DMS153 (cell line): ENCODE results near the gene VPS11.

Experiments used
- DNase-seq: peaks from one replicate; lab custom pipeline; 2025; lab: John Stamatoyannopoulos, UW

The VPS11 gene

DNA sequence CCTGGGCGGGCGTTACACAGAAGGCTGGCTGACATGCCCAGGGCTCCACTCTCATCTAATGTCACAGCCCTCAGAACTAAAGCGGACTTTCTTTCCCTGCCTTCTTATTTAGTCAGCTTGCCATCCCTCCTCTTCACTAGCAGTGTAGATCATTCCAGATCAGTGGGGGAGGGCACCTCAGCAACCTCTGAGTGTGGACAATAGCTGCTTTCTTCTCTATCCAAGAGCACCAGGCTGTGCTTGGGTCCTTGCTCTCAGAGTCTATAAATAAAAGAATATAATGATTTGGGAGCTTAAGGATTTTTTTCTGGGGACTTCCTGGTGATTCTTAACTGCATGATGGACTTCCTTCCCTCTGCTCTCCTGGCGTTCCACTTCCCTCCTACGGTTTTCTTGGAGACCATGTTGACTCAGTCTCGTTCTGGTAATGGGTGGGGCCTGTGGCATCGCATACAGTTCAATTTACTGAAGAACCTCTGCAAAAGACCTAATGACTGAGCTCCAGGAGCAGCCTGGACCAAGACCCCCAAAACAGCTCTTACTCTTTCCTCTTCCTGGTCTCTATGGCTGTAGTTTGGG, 14.2 kb downstream of the VPS11 start:
- no peak for DNase-seq

DNA sequence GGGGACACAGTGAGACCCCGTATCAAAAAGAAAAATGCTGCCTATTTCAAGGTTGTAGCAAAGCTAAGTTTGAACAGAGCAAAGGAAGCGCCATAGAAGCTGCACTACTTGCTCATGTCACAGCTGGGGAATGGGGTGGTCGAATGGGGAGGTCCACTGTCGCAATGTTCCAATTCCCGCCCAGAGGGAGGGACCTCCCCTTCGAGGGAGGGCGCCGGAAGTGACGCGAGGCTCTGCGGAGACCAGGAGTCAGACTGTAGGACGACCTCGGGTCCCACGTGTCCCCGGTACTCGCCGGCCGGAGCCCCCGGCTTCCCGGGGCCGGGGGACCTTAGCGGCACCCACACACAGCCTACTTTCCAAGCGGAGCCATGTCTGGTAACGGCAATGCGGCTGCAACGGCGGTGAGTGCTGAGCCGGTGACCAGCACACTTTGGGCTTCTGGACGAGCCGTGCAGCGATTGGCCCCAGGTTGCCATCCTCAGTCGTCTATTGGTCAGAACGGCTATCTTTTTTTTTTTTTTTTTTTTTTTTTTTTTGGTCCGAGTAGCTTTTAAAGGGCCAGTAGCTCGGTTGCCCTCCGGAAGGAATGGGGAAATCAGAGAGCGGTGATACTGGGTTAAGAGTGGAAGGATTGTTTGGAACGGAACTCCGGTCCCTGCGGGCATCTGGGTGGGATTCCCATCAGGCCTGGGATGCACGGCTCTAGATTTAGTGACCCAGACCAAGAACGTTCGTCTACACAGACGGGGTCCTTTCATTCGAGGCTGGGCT, 17.2 kb downstream of the VPS11 start, which contains the start of gene HMBS:
Gene HMBS, plus strand, starts transcription at position 219 of the 774 bp plus-strand sequence. Its CDS starts 153 bp downstream, at position 372.
- peak; percentile 90 for DNase-seq

DNA sequence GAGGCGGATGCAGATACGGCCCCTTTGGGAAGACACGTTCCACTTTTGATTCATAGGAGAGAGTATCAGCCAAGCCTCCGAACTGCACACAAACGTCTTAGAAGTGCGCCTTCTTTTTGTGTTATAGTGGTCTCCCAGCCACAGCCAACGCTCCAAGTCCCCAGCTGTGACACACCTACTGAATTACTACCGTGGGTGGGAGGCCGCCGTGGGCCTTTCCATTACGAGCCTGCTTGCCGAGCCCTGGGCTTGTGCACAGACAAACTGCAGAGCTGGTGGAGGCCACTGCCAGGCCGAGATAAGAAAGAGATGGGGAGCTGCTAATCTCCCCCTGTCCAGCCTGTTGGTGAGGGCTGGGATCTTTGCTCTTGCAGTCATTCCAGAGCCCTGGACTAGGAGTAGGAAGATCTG, 17.8 kb downstream of the VPS11 start:
- DNase-seq: no peak

DNA sequence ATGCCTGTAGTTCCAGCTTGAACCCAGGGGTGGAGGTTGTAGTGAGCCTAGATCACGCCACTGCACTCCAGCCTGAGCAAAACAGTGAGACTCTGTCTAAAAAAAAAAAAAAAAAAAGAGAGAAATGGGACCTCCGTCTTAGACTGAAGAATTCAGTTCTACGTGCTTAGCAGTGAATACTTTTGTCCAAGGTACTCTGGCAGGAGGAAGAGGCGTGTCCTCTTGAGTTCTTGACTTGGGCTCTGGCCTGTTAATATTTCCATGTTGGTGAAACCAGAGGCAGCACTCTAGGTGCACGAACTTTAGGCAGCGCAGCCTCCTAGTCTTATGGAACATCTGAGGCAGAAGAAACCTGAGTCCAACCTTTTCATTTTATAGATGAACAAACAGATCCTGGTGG, 19.5 kb downstream of the VPS11 start:
- DNase-seq: no peak

DNA sequence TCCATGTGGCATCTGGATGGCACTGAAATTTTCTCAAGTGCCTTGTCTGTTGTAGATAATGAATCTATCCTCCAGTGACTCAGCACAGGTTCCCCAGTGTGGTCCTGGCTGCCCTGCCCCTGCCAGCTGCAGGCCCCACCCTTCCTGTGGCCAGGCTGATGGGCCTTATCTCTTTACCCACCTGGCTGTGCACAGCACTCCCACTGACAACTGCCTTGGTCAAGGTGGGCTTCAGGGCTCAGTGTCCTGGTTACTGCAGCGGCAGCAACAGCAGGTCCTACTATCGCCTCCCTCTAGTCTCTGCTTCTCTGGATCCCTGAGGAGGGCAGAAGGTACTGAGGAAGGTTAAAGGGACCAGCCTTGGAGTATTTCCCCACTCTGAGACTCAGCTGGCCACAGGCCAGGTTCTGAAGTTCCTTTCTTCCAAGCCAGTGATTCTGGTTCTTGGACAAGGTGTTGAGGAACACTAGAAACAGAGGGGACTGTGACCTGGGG, 20.2 kb downstream of the VPS11 start:
- no peak for DNase-seq

DNA sequence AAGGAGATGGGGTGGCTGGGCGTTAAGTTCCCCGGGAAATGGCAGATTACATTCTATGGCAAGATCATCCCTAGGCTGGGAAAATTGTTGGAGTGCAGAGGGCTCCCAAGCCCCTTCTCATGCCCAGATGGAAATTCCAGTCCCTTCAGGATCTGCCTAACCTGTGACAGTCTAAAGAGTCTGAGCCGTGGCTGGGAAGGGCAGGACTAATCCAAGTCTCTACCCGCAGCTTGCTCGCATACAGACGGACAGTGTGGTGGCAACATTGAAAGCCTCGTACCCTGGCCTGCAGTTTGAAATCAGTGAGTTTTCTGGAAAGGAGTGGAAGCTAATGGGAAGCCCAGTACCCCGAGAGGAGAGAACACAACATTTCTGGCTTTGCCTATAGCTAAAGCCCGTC, 20.8 kb downstream of the VPS11 start:
- DNase-seq: no peak

DNA sequence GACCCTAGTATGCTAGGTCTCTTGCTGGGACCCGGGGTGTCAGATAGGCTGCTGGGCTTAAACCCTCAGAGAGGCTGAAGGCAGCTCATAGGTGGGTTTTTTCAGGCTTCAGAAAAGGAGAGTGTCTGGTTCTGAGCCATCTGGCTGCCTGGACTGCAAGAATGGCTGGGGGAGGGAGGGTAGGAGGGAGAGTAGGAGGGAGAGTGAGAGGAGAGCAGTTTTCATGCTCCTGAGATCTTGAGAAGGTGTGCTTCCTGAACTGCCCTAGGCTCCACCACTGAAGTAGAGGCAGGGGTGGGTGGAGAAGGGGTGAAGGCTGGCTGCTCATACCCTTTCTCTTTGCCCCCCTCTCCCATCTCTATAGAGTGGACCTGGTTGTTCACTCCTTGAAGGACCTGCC, 21.7 kb downstream of the VPS11 start:
- no peak for DNase-seq

DNA sequence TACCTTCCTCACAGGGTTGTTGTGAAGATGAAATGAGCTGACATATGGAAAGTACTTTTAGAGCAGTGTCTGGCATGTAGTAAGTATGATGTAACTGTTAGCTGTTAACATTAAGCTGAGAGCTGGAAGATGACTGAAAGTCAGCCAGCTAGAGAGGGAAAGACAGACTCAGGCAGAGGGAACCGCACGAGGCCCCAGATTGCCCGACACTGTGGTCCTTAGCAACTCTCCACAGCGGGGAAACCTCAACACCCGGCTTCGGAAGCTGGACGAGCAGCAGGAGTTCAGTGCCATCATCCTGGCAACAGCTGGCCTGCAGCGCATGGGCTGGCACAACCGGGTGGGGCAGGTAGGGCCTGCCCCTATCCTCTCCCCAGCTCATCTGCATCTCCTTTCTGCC, 23.6 kb downstream of the VPS11 start:
- DNase-seq: no peak

DNA sequence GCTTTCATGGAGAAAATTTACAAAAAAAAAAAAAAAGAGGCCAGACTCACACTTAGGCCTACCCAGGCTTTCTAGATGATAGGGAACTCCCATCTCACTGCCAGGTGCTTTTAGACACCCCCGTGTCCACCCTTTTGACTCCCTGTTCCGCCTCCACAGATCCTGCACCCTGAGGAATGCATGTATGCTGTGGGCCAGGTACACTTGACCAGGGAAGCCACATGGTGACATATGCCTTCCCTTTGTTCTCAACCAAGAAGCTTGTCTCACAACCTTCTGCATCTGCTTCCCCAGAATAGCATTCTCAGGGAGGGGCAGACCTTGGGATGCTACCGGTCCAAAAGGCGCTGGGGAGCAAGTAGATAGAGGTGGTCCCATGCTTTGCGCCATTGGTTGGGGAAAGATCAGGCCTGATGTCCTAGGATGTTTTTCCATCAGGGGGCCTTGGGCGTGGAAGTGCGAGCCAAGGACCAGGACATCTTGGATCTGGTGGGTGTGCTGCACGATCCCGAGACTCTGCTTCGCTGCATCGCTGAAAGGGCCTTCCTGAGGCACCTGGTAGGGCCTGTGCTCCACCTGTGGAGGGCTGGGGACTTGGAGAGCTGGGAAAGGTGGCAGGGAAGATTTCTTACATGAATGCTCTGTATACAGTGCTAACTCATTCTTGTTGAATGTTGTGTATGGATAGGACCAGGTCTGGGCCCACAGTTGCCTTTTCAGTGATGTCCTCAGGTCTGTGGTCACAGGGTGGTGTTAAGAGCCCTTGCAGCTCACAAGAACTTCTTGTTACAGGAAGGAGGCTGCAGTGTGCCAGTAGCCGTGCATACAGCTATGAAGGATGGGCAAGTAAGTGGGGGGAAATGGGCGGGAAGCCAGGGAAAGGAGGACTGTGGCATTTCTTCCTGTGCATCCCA, 24.6 kb downstream of the VPS11 start:
- DNase-seq: no peak

DNA sequence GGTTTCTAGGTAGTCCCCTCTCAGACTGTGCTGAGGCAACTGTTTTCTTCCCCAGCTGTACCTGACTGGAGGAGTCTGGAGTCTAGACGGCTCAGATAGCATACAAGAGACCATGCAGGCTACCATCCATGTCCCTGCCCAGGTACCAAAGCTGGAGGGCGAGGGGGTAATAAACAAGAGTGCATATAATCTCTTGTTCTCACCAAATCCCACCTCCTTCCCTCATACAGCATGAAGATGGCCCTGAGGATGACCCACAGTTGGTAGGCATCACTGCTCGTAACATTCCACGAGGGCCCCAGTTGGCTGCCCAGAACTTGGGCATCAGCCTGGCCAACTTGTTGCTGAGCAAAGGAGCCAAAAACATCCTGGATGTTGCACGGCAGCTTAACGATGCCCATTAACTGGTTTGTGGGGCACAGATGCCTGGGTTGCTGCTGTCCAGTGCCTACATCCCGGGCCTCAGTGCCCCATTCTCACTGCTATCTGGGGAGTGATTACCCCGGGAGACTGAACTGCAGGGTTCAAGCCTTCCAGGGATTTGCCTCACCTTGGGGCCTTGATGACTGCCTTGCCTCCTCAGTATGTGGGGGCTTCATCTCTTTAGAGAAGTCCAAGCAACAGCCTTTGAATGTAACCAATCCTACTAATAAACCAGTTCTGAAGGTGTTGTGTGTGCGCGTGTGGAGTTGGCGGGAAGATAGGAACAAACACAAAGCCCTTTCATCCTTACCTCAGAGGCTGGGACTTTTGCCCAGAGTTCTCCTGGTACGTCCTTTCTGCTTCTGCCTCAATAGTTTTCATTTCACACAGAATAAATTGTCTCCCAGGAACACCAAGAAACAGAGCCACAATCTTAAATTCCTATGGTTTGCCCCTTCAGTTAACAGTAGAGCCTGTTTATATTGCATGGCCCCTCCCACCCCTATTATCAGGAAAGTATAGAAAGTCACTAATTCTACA, 25.5 kb downstream of the VPS11 start:
- DNase-seq: no peak

DNA sequence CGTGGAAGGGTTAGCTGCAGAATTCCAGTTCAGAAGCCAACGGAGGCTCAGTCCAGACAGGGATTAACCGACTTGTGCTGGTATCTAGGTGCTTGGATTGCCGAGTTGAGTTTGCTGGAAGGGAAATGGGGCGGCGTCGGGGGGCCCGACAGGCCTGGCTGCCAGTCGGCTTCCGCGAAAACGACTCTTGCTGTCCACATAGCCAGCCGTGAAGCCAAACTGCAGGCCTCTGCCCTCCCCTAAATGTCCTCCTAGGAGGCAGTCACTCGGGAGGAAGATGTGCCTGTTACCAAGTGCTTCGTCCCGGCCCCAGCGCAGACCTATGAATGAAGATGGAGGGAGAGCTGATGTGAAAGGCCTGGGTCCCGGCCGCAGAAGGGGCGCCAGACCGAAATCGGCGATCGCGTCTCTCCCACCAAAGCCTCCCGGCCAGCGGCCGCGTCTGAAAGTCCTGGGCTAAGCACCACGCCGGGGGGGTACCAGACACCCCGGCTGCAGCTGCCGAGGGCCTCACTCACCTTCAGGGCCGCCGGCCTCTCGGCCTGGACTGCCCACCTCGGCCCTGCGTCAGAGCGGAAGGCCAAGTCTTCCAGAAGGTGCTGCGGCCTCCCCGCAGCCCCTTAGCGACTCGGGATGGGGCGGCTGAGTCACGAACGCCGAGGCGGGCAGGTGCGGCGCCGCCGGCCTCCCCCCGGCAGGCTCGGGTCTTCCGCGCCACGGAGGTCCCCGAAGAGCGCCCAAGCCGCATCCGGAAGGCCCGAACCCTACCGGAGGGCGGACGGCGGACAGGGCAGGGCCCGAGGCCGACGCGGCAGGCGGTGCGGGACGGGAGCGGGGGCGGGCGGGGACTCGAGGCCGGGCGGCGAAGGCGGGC, 26.6 kb downstream of the VPS11 start:
- no peak for DNase-seq

DNA sequence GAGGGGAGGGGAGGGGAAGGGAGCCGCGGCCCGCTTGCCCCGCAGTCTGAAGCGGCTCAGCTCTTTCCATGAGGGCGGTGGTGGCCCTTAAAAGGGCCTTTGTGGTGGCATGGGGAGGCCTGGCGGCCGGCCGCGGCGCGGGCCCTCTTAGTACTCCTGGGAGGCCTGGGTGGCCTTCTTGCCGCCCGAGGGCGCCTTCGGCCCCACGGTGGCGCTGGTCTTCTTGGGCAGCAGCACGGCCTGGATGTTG, 27.1 kb downstream of the VPS11 start:
- DNase-seq: no peak

DNA sequence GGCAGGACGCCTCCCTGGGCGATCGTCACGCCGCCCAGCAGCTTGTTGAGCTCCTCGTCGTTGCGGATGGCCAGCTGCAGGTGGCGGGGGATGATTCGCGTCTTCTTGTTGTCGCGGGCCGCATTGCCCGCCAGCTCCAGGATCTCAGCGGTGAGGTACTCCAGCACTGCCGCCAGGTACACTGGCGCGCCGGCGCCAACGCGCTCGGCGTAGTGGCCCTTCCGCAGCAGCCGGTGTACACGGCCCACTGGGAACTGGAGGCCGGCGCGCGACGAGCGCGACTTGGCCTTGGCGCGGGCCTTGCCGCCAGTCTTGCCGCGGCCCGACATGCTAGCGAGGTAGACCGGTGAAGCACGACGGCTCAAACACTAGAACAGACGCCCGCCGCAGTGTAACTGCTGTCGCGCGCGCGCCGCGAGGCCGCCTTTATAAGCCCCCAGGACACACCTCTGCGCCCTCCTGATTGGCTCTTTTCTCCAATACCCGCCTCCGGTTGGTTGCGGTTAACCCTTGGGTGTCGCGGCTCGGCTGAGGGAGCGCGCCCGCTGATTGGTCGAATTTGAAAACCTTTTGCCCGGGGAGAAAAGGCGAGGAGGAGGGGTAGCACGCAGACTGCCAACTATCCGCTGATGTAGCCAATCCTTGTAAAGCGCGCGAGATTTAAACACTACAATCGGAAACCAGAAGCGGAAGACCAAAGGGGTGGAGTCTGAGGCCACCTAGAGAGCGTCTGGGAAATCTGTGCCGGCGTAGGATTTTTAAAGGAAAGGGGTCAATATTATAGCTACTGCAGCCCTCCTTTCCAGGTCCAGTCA, 27.7 kb downstream of the VPS11 start:
- peak; percentile 99 for DNase-seq

DNA sequence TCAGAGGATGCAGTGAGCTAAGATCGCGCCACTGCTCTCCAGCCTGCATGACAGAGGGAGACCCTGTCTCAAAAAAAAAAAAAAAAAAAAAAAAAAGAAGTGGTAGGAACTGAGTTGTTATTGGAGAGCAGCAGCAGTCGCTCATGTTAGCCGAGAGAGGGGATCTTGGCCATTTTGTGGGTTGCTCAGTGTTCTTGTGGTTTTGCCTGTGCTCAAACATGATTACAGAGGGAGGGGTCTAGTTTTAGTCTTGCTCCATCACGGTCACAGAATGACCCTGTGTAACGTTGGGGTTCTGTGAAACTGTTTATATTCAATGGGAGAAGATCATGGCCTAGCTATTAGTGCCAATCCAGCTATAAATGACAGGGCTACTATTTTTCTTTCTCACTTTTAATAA, 32.1 kb downstream of the VPS11 start:
- DNase-seq: no peak

DNA sequence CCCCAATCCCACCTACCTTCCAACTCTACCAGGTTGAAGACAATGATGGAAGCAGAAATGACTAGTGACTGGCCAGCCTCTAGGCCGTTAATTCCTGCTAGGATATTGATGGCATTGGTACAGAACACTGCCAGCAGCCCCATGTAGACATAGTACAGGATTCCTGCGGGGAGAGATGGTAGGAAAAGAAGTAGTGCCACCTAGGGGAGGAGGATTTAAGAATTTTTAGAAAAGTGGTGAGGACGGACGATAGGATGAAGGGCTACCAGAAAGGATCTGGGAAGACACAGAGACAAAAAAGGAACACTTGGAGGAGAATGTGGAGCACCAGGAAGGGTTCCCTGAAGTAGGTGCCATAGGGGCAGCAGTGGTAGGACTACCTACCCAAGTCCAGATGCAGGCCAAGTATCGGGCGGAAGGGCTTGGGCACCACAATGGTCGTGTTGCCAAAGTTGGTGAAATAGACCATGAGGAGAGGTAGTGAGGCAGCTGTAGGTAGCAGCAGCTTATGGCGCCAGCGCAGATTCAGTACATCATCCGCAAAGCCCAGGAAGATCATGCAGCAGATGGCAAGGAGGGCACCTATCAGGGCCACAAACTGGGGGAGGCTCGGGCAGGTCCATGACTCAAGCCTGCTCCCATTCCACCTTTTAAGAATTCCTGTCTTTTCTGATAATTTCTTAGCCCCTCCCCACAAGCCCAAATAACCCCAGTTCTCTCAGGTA, 32.8 kb downstream of the VPS11 start:
- no peak for DNase-seq

DNA sequence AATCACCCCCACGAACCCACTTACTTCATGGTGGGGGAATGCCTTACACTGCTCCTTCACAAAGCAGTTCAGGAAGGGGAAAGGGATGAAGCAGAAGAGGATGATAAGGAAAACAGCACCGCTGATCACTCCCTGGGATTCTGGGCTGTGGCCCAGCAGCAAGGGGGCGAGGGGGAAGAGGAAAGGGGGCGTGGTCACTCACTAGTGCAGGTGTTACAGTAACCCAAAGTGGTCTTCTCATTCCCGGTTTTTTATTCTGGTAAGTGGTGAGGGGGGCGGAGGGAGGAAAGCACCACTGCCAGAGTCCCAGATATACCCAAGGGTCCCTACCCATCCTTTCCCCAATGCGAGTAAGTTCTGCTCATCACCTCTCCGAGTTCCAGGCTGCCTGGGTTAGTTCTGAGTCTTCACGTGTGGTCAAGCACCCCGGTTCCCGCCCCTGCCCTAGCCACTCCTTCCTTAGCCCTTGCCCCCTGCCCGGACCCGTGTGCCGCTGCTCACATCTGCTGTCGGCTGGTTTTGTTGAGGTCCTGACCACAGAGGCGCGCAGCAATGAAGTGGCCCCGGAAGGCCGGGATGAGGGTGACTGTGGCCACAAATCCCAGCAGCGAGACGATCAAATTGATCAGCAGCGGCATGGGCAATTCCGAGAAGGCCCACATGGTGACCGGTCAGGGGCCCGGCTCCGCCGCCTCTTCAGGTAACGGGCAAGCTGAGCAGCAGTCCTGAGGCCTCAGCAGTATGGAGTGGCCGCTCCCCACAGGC, 33.6 kb downstream of the VPS11 start:
- no peak for DNase-seq

DNA sequence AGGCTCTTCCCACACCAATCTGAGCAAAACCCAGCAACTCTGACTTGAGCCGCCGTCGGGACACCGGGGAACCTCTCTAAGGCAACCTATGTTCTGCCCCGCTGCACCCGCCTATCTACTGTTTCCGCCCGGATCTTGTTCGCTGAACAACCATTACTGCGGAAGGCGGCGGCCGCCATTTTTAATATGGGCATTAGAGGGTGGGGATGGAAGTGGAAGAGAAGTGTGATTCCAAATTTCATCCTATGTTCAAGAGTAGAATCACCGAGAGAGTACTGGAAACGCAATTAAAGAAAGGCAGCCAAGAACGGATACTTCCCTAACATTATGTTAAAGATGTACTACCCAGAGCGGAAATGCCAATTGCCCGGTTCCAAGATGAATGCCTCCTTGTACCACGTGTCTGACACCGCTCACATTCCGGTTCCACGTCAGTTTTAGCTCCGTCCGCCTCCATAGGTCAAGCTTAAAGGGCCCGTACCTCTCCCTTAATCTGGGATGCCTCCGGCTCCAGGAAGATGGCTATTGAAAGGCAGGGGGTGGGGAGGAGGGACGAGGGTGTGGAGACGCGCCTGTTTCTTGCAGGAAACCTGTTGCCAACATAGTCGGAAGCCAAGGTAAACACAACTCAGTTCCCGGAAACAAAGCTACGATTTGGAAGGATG, 34.3 kb downstream of the VPS11 start, which contains the start of gene DPAGT1:
Gene DPAGT1, minus strand, starts transcription at position 95 of the 665 bp plus-strand sequence. CDS start 198 bp downstream, outside the sequence.
- DNase-seq: peak; percentile 97
